Spinal cord (tissue), 10 donors: ENCODE data around the gene FA2H. TPM values are rescaled to one million over a fixed set of nuclear protein-coding genes. Genes with fewer than 3 reads are reported as not detected.
A peak's percentile ranks its signal among the peaks of the same experiment; 100 is the strongest.

Source experiments
- DNase-seq, 6 donors: peaks; one replicate each; pipeline versions ENCODE4 v3.0.0 to v3.0.0-alpha.2; 2013 to 2015; ENCODE audit warnings: low spot score in 6 of 6, low read depth in 4 of 6
- H3K27ac ChIP-seq: one replicate; pipeline ENCODE4 v1.5.1; 2013; ENCODE audit warnings: low read depth, low read length, control low read depth
- H3K27me3 ChIP-seq: one replicate; pipeline ENCODE4 v1.6.1; 2013; ENCODE audit warnings: low read length; ENCODE audit not compliant: control insufficient read depth, insufficient read depth
- H3K36me3 ChIP-seq: one replicate; pipeline ENCODE4 v1.6.1; 2013; ENCODE audit warnings: low read length; ENCODE audit not compliant: control insufficient read depth, insufficient read depth
- H3K4me1 ChIP-seq: one replicate; pipeline ENCODE4 v1.6.1; 2013; ENCODE audit warnings: low read length; ENCODE audit not compliant: control insufficient read depth, insufficient read depth
- H3K4me3 ChIP-seq: one replicate; pipeline ENCODE4 v1.5.1; 2013; ENCODE audit warnings: low read depth, low read length, control low read depth
- H3K9me3 ChIP-seq: one replicate; pipeline ENCODE4 v1.6.1; 2013; ENCODE audit warnings: low read length; ENCODE audit not compliant: control insufficient read depth, insufficient read depth
- WGBS: methylation state at CpG from one replicate; pipeline ENCODE4 v1.1.5; 2013; ENCODE audit warnings: missing lambda C conversion rate; ENCODE audit not compliant: insufficient coverage; 5-methylcytosine and 5-hydroxymethylcytosine counted together
- polyA plus RNA-seq, 2 donors: library from polyadenylated mRNA; unstranded; fragments of 120-200 nt; gene quantifications; one replicate each; pipeline ENCODE4 v1.2.1, GENCODE V29; 2013; ENCODE audit not compliant: insufficient read length in 2 of 2
- total RNA-seq, 2 donors: library from RNA; depleted of rRNA in 1 of 2; stranded (reverse); fragments of 120-200 nt in 1 of 2; fragments of >200 nt in 1 of 2; gene quantifications; one replicate each; pipeline versions ENCODE4 v1.2.3 to v1.2.4, GENCODE V29; 2013 to 2014
- donor health status: healthy.

FA2H gene
- total and polyA plus RNA-seq, 4 donors: 3.8 to 21.4 (median 13.8) TPM

DNA sequence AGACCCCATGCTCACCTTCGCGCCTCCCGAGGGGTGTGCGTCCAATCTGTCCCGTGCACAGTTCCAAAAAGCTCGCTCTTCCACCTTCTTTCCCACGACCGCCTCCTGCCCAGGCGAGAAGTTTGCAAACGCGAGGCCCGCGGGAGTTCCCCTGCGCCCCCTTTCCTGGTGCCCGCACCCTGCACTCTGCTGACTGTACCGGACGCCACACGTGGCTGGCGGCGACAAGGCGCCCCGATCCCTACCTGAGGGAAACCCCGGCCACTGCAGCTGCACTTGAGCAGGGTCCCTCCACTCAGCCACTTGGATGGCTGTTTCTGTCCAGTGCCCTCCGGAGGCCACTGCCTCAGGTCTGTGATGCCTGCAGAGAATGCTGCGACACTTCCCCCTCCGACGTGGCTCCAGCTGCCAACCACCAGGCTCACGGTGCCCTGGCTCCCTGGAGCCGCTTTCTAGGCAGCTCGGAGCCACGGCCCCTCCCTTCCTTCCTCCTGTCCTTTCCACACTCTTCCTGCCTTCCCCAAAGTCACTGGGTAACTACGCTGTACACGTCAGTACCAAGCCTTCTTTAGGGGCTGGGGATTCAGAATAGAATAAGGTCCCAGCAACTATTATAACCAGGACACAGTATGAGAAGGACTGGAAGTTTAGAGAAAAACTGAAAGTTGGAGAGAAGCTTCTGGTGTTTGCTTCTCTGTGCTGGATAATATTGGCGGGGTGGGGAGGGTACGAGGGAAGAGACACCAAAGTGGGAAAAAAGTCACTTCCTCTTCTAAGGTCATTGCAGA, 74.0 kb downstream of the FA2H start, which contains the start of gene MLKL:
MLKL (minus strand) TSS at position 425 of the 788 bp plus-strand sequence. CDS start 5,105 bp downstream, outside the sequence.
- WGBS: 3% methylated on average over 31 of the region's 35 CpGs
- H3K27ac ChIP-seq: no peak within 1 kb of the TSS
- H3K27me3 ChIP-seq: peaks cover 17% of the 10 kb centered on the region
- no peaks in the 10 kb centered on the region for H3K36me3 ChIP-seq
- H3K9me3 ChIP-seq: no peaks in the 10 kb centered on the region
- peak in 1 of 6 donors; percentile 24 for DNase-seq
- peaks cover 17% of the 10 kb centered on the region for H3K4me1 ChIP-seq
- H3K4me3 ChIP-seq: peak within 1 kb of the TSS; percentile 53

DNA sequence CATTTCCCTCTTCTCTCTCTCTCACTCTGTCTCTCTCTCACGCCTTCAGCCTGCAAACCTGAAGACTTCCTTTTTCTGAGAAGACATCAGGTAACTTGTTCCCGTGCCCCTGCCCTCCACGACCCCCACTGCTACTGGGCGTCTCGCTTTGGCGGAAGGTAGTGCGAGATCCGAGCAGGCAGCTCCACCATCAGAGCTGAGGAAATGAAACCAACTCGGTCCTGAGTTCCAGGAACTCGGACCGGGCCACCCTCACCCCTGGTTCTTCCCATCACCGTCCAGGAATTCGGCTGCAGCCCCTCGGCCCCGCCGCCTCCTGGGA, 74.5 kb downstream of the FA2H start:
- DNase-seq: no peak
- peaks cover 17% of the 10 kb centered on the region for H3K4me1 ChIP-seq
- H3K27ac ChIP-seq: no peak overlapping the region
- 4% methylated on average over 16 of the region's 16 CpGs for WGBS
- no peaks in the 10 kb centered on the region for H3K9me3 ChIP-seq
- H3K27me3 ChIP-seq: peaks cover 17% of the 10 kb centered on the region
- H3K36me3 ChIP-seq: no peaks in the 10 kb centered on the region
- peak overlapping the region; percentile 53 for H3K4me3 ChIP-seq

DNA sequence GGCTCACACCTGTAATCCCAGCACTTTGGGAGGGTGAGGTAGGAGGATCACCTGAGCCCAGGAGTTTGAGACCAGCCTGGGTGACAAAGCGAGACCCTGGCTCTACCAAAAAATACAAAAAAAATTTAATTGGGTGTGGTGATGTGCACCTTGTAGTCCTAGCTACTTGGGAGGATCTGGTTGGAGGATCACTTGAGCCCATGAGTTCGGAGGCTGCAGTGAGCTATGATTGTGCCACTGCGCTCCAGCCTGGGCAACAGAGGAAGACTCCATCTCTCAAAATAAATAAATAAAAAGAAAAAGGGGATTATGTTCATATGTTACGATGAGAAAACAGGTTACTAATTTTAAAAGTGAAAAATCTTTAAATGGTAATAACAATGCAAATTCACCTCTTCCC, 75.0 kb downstream of the FA2H start:
- peaks cover 17% of the 10 kb centered on the region for H3K27me3 ChIP-seq
- peaks cover 17% of the 10 kb centered on the region for H3K4me1 ChIP-seq
- H3K36me3 ChIP-seq: no peaks in the 10 kb centered on the region
- no peak overlapping the region for H3K27ac ChIP-seq
- H3K9me3 ChIP-seq: no peaks in the 10 kb centered on the region
- DNase-seq: no peak
- WGBS: no CpG with 5 or more reads among the region's 4 CpGs
- peak overlapping the region; percentile 53 for H3K4me3 ChIP-seq

DNA sequence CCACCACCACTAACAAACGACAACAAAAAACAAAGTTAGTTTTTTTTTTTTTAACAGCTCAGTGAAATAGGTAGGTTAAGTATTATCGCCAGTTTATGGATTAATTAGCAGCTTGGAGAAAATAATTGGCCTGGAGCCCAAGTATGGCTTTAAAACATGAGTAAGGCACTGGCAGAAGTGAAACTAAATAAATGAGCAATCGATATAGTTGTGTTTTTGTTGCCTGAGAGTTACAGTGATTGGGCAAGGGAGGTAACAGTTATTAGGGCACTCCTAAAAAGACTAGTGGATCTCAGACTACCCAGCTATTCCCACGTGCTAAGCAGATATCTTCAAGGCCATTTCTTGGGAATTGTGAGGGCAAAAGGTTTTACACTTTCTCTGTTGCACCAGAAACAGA, 76.4 kb downstream of the FA2H start:
- H3K36me3 ChIP-seq: no peaks in the 10 kb centered on the region
- WGBS: 70% methylated on average over 2 of the region's 4 CpGs
- H3K27me3 ChIP-seq: peaks cover 17% of the 10 kb centered on the region
- no peak overlapping the region for H3K27ac ChIP-seq
- no peak for DNase-seq
- no peak overlapping the region for H3K4me3 ChIP-seq
- no peaks in the 10 kb centered on the region for H3K9me3 ChIP-seq
- H3K4me1 ChIP-seq: peaks cover 17% of the 10 kb centered on the region

DNA sequence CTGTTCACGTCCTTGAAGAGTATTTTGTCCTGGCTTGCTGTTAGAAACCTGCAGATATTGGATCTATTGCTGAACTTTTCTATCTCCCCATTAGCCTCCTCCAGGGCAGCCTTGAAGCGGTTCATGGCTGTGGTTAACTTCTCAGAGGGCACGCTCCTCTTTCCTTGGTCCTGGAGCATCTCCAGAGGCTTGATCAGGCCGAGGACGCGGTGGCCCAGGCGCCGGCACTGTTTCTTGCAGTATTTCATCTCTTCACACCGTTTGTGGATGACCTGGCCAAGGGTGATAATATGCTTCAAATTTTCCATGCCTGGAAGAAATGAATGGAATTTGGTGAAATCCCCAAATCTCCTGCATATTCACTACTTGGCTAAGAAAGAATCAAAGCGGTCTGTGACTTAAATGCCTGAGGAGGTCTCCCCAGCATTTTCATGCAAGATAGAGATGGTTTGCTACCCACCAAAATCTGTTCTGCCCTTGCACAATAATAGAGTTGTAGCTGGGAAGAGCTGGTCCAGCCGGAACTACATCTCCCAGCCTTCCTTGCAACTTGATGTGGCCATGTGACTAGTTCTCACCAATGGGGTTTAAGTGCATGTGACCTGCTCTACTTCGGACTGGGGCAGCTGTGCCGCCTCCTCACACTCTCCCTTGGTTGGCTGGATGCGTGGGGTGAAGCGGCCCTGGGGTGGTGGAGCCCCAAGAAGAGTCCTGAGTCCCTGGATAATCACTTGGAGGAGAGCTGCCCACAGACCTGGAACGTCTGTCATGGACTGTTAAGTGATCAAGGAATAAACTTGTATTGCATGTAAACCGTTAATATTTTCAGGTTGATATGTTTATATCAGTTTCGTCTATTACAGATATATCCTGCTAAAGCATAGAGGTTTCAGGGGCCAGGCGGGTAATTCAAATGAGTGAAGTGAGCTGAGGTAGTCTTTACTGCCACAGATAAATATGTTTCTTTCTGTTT, 78.9 kb downstream of the FA2H start:
- peak; percentile 45 to 95 (median 59) for DNase-seq
- Histone ChIP-seq H3K9me3 (no peaks in the 10 kb centered on the region), H3K27me3 (peaks cover 12% of the 10 kb centered on the region), H3K4me1 (peaks cover 15% of the 10 kb centered on the region), H3K4me3 (peak overlapping the region; percentile 46), H3K36me3 (no peaks in the 10 kb centered on the region), H3K27ac (no peak overlapping the region)
- 40% methylated on average over 5 of the region's 19 CpGs for WGBS

DNA sequence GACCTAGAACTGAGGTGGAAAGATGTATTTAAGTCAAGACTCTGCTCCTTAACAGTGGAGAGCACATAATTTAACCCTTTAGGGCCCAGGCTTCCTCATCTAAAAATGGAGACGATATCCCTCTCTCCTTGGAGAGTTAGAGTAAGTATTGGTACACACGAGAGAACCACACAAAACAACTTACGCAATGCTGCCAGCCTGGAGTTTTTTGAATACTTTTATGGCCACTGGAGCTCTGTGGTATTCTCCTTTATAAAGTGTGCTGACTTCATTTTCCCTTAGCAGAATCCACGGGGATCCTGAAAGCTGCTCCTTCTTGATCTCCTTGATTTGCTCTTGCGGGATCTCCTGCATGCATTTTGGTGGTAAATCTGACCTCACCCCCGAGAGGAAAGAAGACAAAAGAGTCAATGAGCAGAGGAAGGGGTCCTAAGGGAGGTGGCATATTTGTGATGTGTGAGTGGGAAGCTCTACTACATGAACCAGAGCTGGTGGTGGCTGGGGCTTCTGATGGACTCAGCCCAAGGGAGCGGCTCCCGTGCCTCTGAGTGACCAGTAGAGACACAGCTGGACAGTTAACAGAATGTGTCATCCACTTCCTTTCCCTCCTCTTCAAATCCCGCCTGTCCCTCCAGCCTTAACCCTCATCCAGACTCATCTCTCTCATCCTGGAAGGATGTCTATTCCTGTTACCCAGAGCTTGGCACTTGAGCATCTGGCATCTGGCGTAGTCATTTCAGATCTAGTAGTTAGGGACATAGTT, 83.3 kb downstream of the FA2H start:
- Histone ChIP-seq H3K27ac (no peak overlapping the region), H3K9me3 (no peaks in the 10 kb centered on the region), H3K27me3 (no peaks in the 10 kb centered on the region), H3K4me1 (peaks cover 4% of the 10 kb centered on the region), H3K36me3 (no peaks in the 10 kb centered on the region), H3K4me3 (no peak overlapping the region)
- no peak for DNase-seq
- 77% methylated on average over 6 of the region's 10 CpGs for WGBS

DNA sequence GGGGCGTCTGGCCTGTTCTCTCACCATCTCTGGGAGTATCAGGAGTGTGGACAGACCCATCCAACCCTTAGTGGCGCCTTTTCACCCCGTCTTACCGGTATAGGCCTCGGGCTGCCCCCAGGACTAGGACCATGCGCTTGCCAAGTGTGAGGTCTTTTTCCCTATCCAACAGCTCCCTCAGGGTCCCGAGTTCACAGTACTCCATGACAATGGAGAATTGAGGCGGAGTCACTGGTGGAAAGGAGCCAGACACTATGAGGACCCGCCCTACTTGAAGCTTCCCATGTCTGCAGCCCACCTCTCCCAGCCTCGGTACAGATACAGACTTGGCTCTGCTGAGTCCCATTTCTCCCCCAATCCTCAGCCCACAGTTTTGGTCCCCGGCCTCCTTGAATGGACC, 92.1 kb downstream of the FA2H start:
- Histone ChIP-seq H3K27me3 (no peaks in the 10 kb centered on the region), H3K9me3 (no peaks in the 10 kb centered on the region), H3K4me1 (no peaks in the 10 kb centered on the region), H3K27ac (no peak overlapping the region), H3K4me3 (no peak overlapping the region), H3K36me3 (no peaks in the 10 kb centered on the region)
- no peak for DNase-seq
- WGBS: 77% methylated on average over 10 of the region's 11 CpGs

DNA sequence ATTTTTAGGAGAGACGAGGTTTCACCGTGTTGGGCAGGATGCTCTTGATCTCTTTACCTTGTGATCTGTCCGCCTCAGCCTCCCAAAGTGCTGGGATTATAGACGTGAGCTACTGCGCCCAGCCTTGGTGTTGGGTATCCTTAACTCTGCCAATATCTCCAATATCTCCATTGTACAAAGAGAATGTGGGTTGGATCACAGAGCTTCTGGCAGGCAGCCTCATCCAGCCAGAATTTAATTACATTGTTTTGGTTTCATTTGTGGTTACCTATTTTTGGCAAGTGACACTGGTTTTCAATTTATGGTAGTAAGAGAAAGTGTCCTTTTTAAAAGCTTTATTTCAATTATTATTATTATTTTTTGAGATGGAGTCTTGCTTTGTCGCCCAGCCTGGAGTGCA, 93.9 kb downstream of the FA2H start:
- 93% methylated on average over 3 of the region's 6 CpGs for WGBS

DNA sequence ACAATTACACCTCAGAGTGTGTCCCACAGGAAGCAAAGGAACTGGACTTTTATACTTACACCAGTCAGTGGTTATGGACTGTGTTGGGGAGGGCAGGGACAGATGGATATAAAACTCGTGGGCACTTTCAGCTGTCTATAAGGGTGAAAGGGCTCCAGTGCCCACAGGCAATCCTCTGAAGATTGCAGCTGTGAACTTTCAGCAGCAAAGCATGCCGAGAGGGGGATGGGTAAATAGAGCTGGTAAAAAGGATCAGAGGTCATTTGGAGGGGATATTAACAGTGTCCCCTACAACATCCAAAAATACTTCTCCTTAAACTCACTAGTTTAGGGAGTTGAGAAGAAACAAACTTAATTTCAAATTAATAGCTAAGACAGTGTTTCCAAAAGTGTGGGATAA, 94.6 kb downstream of the FA2H start:
- Histone ChIP-seq H3K4me3 (no peak overlapping the region), H3K27ac (no peak overlapping the region), H3K27me3 (peaks cover 2% of the 10 kb centered on the region), H3K4me1 (no peaks in the 10 kb centered on the region), H3K9me3 (no peaks in the 10 kb centered on the region), H3K36me3 (no peaks in the 10 kb centered on the region)
- 20% methylated on average over 1 of the region's 2 CpGs for WGBS
- DNase-seq: no peak

More for the DNA sequence above, 93.9 kb downstream of the FA2H start:
- H3K36me3 ChIP-seq: no peaks in the 10 kb centered on the region
- no peaks in the 10 kb centered on the region for H3K9me3 ChIP-seq
- H3K4me1 ChIP-seq: no peaks in the 10 kb centered on the region
- DNase-seq: no peak
- H3K27ac ChIP-seq: no peak overlapping the region
- H3K27me3 ChIP-seq: peaks cover 2% of the 10 kb centered on the region
- H3K4me3 ChIP-seq: no peak overlapping the region
